ENCODE data around the gene LPAR1.

LPAR1 gene

GRCh38 chr9:110939573-110939972 lies 98.7 kb downstream of the LPAR1 start:
- no peak overlapping the region for H3K27ac ChIP-seq
- TF ChIP-seq CTCF (conservative IDR thresholded peaks at IDR 0.05) = no peak
- TF ChIP-seq ZFX (IDR thresholded peaks at IDR 0.05) = no peak

GRCh38 chr9:110939047-110939446 lies 99.2 kb downstream of the LPAR1 start:
- peak overlapping the region; percentile 67; the same call in 1 of the 2 replicates for H3K27ac ChIP-seq
- no peak for TF ChIP-seq ZFX (IDR thresholded peaks at IDR 0.05)
- no peak for TF ChIP-seq CTCF (conservative IDR thresholded peaks at IDR 0.05)

GRCh38 chr9:110938242-110938641 lies 100.0 kb downstream of the LPAR1 start:
- peak overlapping the region; percentile 67; the same call in 1 of the 2 replicates for H3K27ac ChIP-seq
- TF ChIP-seq ZFX (IDR thresholded peaks at IDR 0.05) (no peak), CTCF (conservative IDR thresholded peaks at IDR 0.05) (no peak)

- no peak for TF ChIP-seq CTCF (conservative IDR thresholded peaks at IDR 0.05)
- no peak for TF ChIP-seq ZFX (IDR thresholded peaks at IDR 0.05)
- peak overlapping the region; percentile 51; the same call in 1 of the 2 replicates for H3K27ac ChIP-seq
These were observed 101.4 kb downstream of the LPAR1 start for GRCh38 chr9:110936719-110937452.

- TF ChIP-seq ZFX (IDR thresholded peaks at IDR 0.05) (no peak), CTCF (conservative IDR thresholded peaks at IDR 0.05) (no peak)
- peak overlapping the region; percentile 17; the same call in 1 of the 2 replicates for H3K27ac ChIP-seq
These were observed 102.0 kb downstream of the LPAR1 start for GRCh38 chr9:110936237-110936636.

- no peak for TF ChIP-seq ZFX (IDR thresholded peaks at IDR 0.05)
- TF ChIP-seq CTCF (conservative IDR thresholded peaks at IDR 0.05) = no peak
- peak overlapping the region; percentile 17; the same call in 1 of the 2 replicates for H3K27ac ChIP-seq
These were observed 102.4 kb downstream of the LPAR1 start for GRCh38 chr9:110935829-110936228.

GRCh38 chr9:110933350-110934001 lies 104.8 kb downstream of the LPAR1 start:
- H3K27ac ChIP-seq = no peak overlapping the region
- TF ChIP-seq CTCF (conservative IDR thresholded peaks at IDR 0.05) = no peak
- no peak for TF ChIP-seq ZFX (IDR thresholded peaks at IDR 0.05)
